Measurements from ENCODE around the gene AP3S1. TPM values are rescaled to one million over a fixed set of nuclear protein-coding genes. Genes with fewer than 3 reads are reported as not detected.

The AP3S1 gene
- 100 to 1,000 TPM; 103 to 105 TPM for total RNA-seq
- 136 TPM for polyA plus RNA-seq (ENCODE audit: insufficient read depth, low read depth, low replicate concordance)
- long read RNA-seq, donor 1, transcript AP3S1-201 (6 exons, 1,730 nt): major isoform, 64 of 64 reads
- long read RNA-seq, donor 1, partial matches to known transcripts: 0 of 64 reads
- long read RNA-seq, donor 1, other reads (novel, unspliced or antisense): 0 of 64 reads
- long read RNA-seq, donor 2, transcript AP3S1-201 (6 exons, 1,730 nt): major isoform, 46 of 46 reads
- long read RNA-seq, donor 2, partial matches to known transcripts: 0 of 46 reads
- long read RNA-seq, donor 2, other reads (novel, unspliced or antisense): 0 of 46 reads

DNA sequence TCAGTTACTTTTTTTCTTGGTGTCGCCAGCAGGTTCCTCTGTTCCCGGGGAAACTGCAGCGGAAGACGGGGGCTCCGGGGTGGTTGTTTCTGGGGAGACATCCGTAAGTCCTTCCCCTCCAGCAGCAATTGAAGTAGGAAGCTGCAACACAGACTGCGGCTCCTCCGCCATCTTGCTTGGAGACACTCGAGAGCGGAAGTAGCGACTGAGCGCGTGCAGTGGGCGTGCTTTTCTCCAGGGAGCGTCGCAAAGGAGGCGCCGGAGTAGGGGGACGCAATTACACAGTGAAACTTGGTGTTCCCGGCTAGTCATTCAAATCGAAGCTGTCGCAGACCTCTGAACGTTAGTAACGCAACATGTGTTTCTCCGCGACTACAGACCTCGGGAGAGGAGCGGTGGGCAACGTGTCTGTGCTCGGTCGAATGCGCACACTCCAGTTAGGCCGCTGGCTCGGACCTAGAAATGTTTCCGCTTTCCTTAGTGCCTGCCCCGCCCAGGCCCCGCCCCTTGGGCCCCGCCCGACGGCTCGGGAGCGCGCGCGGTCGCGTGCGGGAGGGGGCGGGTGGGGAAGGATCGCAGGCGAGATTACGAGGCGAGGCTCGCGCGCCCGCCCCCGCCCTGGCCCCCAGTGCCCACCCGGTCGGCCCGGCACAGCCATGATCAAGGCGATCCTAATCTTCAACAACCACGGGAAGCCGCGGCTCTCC is at the start of gene AP3S1, which contains the start of gene ATG12:
Gene AP3S1 (plus strand): TSS at position 554 of the 707 bp plus-strand sequence. CDS start 103 bp downstream, at position 657.
Gene ATG12 (minus strand): TSS at position 184 of the 707 bp plus-strand sequence. CDS start 13 bp downstream, at position 171.
- Histone ChIP-seq H3K27me3 (no peaks in the 10 kb centered on the region), H3K36me3 (ENCODE audit: low read depth, missing control alignments) (no peaks in the 10 kb centered on the region), H3K27ac (peak within 1 kb of the TSS; percentile 93 to 97), H3K4me3 (peak within 1 kb of the TSS; percentile 71 to 98), H3K4me1 (peaks cover 23% of the 10 kb centered on the region), H3K9me3 (no peaks in the 10 kb centered on the region)
- WGBS, 2 donors: 0 to 11% methylated on average over 1 to 64 of the region's 65 CpGs
- TF ChIP-seq POLR2A (IDR thresholded peaks at IDR 0.05) (peak; percentile 95), CTCF (IDR thresholded peaks at IDR 0.05) (no peak)
- intact Hi-C loops (cut with DNase I; ENCODE audit: low total_unique reads): no loop called here
- DNase-seq: peak; percentile 97

DNA sequence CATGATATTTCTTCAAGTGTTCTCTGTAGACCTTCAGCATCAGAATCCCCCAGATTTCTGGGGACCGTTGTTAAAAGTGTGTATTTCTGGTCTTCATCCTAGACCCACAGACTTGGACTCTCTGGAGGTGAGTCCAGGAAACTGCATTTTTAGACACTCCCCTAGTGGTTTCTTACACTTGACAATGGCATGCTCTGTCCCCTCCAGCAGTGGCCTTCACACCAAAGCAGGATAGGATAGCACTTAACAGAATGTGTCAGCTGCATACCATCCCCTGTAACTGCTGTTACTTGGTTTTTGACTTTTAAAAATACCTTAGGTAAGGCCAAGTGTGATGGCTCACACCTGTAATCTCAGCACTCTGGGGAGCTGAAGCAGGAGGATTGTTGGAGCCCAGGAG is 46.0 kb upstream of the AP3S1 start:
- DNase-seq: no peak
- 82 to 95% methylated on average over 1 of the region's 1 CpG for WGBS, 2 donors
- intact Hi-C loops (cut with DNase I; ENCODE audit: low total_unique reads): no loop called here
- TF ChIP-seq CTCF (IDR thresholded peaks at IDR 0.05) (no peak), POLR2A (IDR thresholded peaks at IDR 0.05) (no peak)
- Histone ChIP-seq H3K36me3 (ENCODE audit: low read depth, missing control alignments) (no peaks in the 10 kb centered on the region), H3K27ac (no peak overlapping the region), H3K9me3 (no peaks in the 10 kb centered on the region), H3K27me3 (no peaks in the 10 kb centered on the region), H3K4me3 (no peak overlapping the region), H3K4me1 (peaks cover 4% of the 10 kb centered on the region)

- no peaks in the 10 kb centered on the region for H3K9me3 ChIP-seq
- TF ChIP-seq POLR2A (IDR thresholded peaks at IDR 0.05): no peak
- TF ChIP-seq CTCF (IDR thresholded peaks at IDR 0.05): no peak
- WGBS, 2 donors: 90 to 94% methylated on average over 3 of the region's 3 CpGs
- no peaks in the 10 kb centered on the region for H3K36me3 ChIP-seq (ENCODE audit: low read depth, missing control alignments)
- no peak overlapping the region for H3K27ac ChIP-seq
- no peak for DNase-seq
- no peaks in the 10 kb centered on the region for H3K27me3 ChIP-seq
- H3K4me1 ChIP-seq: peaks cover 4% of the 10 kb centered on the region
- H3K4me3 ChIP-seq: no peak overlapping the region
- intact Hi-C loops (cut with DNase I; ENCODE audit: low total_unique reads): no loop called here
These were observed 45.1 kb upstream of the AP3S1 start for GRCh38 chr5:115796656-115797055.

DNA sequence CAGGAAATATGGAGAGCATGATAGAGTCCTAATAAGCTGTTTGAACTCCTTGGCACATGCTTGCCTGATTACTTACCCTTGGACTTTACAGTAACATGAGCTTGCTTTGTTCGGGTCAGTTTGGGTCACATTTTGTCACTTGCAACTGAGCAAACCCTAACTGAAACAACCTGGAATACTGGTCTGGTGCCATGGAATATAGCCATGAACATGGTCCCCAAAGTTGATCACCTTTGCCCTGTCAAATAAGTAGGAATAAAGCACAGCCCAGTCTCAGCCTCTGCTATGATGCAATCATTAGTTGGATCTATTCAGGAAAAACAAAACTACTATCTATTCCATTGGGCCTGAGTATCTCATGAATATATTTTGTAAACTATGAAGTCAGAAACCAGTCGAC is 43.5 kb upstream of the AP3S1 start:
- intact Hi-C loops (cut with DNase I; ENCODE audit: low total_unique reads): no loop called here
- Histone ChIP-seq H3K36me3 (ENCODE audit: low read depth, missing control alignments) (no peaks in the 10 kb centered on the region), H3K4me3 (no peak overlapping the region), H3K9me3 (no peaks in the 10 kb centered on the region), H3K27me3 (no peaks in the 10 kb centered on the region), H3K27ac (no peak overlapping the region), H3K4me1 (peaks cover 4% of the 10 kb centered on the region)
- no peak for DNase-seq
- TF ChIP-seq CTCF (IDR thresholded peaks at IDR 0.05): no peak
- TF ChIP-seq POLR2A (IDR thresholded peaks at IDR 0.05): no peak
- 53 to 65% methylated on average over 2 of the region's 2 CpGs for WGBS, 2 donors
